ENCODE data around the gene CRAT. TPM values are rescaled to one million over a fixed set of nuclear protein-coding genes. Genes with fewer than 3 reads are reported as not detected.

Gene CRAT
- total and polyA plus RNA-seq, 2 experiments from 2014 or later, result 4.6 to 9.9 TPM

DNA sequence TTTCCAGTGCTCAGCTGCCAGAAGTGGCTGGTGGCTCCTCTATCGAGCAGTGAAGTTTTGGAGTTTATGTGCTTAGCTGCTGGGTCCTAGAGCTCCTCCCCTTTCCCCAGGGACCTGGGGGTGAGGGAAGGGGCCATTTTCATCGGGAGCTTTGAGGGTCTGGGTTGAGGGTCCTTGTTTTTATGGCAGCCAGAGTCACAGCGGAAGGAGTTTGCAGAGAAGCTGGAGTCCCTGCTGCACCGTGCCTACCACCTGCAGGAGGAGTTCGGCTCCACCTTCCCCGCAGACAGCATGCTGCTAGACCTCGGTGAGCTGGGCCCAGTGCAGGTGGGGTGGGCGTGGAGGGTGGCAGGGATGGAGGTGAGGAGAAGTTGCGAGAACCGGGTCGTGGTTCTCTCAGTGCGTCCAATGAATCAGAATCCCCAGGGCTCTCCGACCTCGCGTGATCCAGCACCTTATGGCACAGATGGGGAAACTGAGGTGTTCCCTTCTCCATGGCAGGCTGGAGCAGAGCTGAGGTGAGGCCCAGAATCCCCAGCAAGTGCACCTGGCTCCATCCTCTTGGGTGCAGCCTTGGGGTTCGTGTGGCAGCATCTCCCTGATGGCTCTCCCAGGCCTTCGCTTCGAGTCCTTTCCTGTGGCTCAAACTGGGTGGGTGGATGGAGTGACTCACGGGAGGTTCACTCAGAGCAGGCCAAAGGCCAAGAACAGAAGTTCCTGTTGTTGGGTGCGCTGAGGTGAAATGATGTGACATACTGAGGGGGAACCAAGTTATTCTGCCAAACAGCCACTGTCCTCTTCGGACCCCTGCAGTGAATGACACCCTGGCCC is 51.4 kb downstream of the CRAT start:
- Histone ChIP-seq H2AFZ (no peak overlapping the region), H3K9me2 (ENCODE audit: insufficient read depth) (no peaks in the 10 kb centered on the region), H3K79me2 (replicated peaks; ENCODE audit: insufficient read depth) (no peaks in the 10 kb centered on the region), H3K4me3 (no peak overlapping the region), H3F3A (replicated peaks; ENCODE audit: low read depth) (no peaks in the 10 kb centered on the region), H3K27ac (ENCODE audit: low read depth) (no peak overlapping the region), H3K4me2 (no peak overlapping the region), H3K36me3 (ENCODE audit: insufficient read depth) (no peaks in the 10 kb centered on the region; the same call in 1 of the 2 replicates), H3K4me1 (ENCODE audit: insufficient read depth) (no peaks in the 10 kb centered on the region), H4K20me1 (replicated peaks; ENCODE audit: insufficient read depth) (no peaks in the 10 kb centered on the region), H3K27me3 (ENCODE audit: insufficient read depth) (no peaks in the 10 kb centered on the region)
- Mint-ChIP-seq H3K27me3 (ENCODE audit: insufficient read depth, low read depth, poor library complexity) (peaks cover 1% of the 10 kb centered on the region), H3K4me3 (no peak overlapping the region), H3K9me3 (no peaks in the 10 kb centered on the region), H3K27ac (no peak overlapping the region), H3K36me3 (ENCODE audit: low read depth) (peaks cover 29% of the 10 kb centered on the region), H3K4me1 (no peaks in the 10 kb centered on the region)
- no peak for TF ChIP-seq ZNF114 (CRISPR knock-in tag; IDR thresholded peaks at IDR 0.05)
- TF ChIP-seq, protein P1, sequence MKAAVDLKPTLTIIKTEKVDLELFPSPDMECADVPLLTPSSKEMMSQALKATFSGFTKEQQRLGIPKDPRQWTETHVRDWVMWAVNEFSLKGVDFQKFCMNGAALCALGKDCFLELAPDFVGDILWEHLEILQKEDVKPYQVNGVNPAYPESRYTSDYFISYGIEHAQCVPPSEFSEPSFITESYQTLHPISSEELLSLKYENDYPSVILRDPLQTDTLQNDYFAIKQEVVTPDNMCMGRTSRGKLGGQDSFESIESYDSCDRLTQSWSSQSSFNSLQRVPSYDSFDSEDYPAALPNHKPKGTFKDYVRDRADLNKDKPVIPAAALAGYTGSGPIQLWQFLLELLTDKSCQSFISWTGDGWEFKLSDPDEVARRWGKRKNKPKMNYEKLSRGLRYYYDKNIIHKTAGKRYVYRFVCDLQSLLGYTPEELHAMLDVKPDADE (IDR thresholded peaks at IDR 0.05), result no peak
- no peak for TF ChIP-seq CREB1 (CRISPR knock-in tag; IDR thresholded peaks at IDR 0.05; ENCODE audit: low read depth)
- TF ChIP-seq STAT1 (IDR thresholded peaks at IDR 0.05; ENCODE audit: unreplicated experiment), result no peak
- TF ChIP-seq NANOG (IDR thresholded peaks at IDR 0.05; ENCODE audit: borderline replicate concordance), result no peak
- TF ChIP-seq EZH2 (IDR thresholded peaks at IDR 0.05; ENCODE audit: low read depth, unreplicated experiment), result no peak
- TF ChIP-seq JUNB (IDR thresholded peaks at IDR 0.05; ENCODE audit: unreplicated experiment), result no peak
- DNase-seq (ENCODE audit: low spot score), result no peak
- no peak for ATAC-seq

DNA sequence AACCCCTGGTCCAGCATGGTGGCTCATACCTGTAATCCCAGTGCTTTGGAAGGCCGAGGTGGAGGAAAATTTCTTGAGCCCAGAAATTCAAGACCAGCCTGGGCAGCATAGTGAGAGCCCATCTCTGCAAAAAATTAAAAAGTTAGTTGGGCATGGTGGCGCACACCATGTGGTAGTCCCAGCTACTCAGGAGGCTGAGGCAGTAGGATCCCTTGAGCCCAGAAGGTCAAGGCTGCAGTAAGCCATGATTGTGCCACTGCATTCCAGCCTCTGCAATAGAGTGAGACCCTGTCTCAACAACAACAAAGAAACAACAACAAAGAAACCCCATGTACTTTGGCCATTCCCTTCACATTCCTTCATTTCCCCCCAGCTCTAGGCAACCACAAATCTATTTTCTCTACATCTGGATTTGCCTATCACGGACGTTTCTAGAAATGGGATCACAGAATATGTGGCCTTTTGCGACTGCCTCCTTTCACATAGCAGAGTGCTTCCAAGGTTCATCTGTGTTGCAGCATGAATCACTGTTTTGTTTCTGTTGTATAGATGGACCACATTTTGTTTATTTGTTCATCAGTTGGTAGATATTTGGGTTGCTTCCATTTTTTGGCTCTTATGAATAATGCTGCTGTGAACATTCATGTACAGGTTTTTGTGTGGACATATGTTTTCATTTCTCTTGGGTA is 56.3 kb downstream of the CRAT start:
- DNase-seq (ENCODE audit: low spot score) (no peak), ATAC-seq (no peak)
- no peaks in the 10 kb centered on the region for H3K79me2 ChIP-seq (replicated peaks; ENCODE audit: insufficient read depth)
- Mint-ChIP-seq H3K27me3 (ENCODE audit: insufficient read depth, low read depth, poor library complexity) (no peaks in the 10 kb centered on the region), H3K4me1 (no peaks in the 10 kb centered on the region), H3K27ac (no peak overlapping the region), H3K4me3 (no peak overlapping the region), H3K9me3 (no peaks in the 10 kb centered on the region), H3K36me3 (ENCODE audit: low read depth) (peaks cover 16% of the 10 kb centered on the region; the same call in 2 of the 3 replicates)
- H3K27me3 ChIP-seq (ENCODE audit: insufficient read depth), result no peaks in the 10 kb centered on the region
- H3K36me3 ChIP-seq (ENCODE audit: insufficient read depth), result no peaks in the 10 kb centered on the region; the same call in 1 of the 2 replicates
- no peaks in the 10 kb centered on the region for H3F3A ChIP-seq (replicated peaks; ENCODE audit: low read depth)
- no peaks in the 10 kb centered on the region for H3K4me1 ChIP-seq (ENCODE audit: insufficient read depth)
- H3K9me2 ChIP-seq (ENCODE audit: insufficient read depth), result no peaks in the 10 kb centered on the region
- no peak overlapping the region for H2AFZ ChIP-seq
- H3K4me3 ChIP-seq, result no peak overlapping the region
- no peak overlapping the region for H3K27ac ChIP-seq (ENCODE audit: low read depth)
- H4K20me1 ChIP-seq (replicated peaks; ENCODE audit: insufficient read depth), result no peaks in the 10 kb centered on the region
- no peak overlapping the region for H3K4me2 ChIP-seq
- TF ChIP-seq POLR2AphosphoS5 (IDR thresholded peaks at IDR 0.05; ENCODE audit: low read depth), result no peak
- TF ChIP-seq ZNF114 (CRISPR knock-in tag; IDR thresholded peaks at IDR 0.05), result no peak
- TF ChIP-seq ZNF331 (CRISPR knock-in tag; IDR thresholded peaks at IDR 0.05; ENCODE audit: low read depth), result no peak
- no peak for TF ChIP-seq EZH2 (IDR thresholded peaks at IDR 0.05; ENCODE audit: low read depth, unreplicated experiment)
- no peak for TF ChIP-seq EZH2phosphoT487 (IDR thresholded peaks at IDR 0.05; ENCODE audit: unreplicated experiment)
- TF ChIP-seq, protein P2, sequence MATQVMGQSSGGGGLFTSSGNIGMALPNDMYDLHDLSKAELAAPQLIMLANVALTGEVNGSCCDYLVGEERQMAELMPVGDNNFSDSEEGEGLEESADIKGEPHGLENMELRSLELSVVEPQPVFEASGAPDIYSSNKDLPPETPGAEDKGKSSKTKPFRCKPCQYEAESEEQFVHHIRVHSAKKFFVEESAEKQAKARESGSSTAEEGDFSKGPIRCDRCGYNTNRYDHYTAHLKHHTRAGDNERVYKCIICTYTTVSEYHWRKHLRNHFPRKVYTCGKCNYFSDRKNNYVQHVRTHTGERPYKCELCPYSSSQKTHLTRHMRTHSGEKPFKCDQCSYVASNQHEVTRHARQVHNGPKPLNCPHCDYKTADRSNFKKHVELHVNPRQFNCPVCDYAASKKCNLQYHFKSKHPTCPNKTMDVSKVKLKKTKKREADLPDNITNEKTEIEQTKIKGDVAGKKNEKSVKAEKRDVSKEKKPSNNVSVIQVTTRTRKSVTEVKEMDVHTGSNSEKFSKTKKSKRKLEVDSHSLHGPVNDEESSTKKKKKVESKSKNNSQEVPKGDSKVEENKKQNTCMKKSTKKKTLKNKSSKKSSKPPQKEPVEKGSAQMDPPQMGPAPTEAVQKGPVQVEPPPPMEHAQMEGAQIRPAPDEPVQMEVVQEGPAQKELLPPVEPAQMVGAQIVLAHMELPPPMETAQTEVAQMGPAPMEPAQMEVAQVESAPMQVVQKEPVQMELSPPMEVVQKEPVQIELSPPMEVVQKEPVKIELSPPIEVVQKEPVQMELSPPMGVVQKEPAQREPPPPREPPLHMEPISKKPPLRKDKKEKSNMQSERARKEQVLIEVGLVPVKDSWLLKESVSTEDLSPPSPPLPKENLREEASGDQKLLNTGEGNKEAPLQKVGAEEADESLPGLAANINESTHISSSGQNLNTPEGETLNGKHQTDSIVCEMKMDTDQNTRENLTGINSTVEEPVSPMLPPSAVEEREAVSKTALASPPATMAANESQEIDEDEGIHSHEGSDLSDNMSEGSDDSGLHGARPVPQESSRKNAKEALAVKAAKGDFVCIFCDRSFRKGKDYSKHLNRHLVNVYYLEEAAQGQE (IDR thresholded peaks at IDR 0.05; ENCODE audit: unreplicated experiment), result no peak
- TF ChIP-seq, protein P3, sequence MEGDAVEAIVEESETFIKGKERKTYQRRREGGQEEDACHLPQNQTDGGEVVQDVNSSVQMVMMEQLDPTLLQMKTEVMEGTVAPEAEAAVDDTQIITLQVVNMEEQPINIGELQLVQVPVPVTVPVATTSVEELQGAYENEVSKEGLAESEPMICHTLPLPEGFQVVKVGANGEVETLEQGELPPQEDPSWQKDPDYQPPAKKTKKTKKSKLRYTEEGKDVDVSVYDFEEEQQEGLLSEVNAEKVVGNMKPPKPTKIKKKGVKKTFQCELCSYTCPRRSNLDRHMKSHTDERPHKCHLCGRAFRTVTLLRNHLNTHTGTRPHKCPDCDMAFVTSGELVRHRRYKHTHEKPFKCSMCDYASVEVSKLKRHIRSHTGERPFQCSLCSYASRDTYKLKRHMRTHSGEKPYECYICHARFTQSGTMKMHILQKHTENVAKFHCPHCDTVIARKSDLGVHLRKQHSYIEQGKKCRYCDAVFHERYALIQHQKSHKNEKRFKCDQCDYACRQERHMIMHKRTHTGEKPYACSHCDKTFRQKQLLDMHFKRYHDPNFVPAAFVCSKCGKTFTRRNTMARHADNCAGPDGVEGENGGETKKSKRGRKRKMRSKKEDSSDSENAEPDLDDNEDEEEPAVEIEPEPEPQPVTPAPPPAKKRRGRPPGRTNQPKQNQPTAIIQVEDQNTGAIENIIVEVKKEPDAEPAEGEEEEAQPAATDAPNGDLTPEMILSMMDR (conservative IDR thresholded peaks at IDR 0.05; ENCODE audit: low read depth in 2 of 2), result no peak
- TF ChIP-seq JUNB (IDR thresholded peaks at IDR 0.05; ENCODE audit: unreplicated experiment), result no peak

Data from GM23338 (cell line).